ENCODE results near the gene C1orf52. TPM values are rescaled to one million over a fixed set of nuclear protein-coding genes. Genes with fewer than 3 reads are reported as not detected.

The C1orf52 gene
- total and polyA plus RNA-seq, 9 of the 15 experiments (the other 6 are each of a cell fraction or from before 2014, with no cell fraction given): 17.0 to 38.5 (median 33.0) TPM

DNA sequence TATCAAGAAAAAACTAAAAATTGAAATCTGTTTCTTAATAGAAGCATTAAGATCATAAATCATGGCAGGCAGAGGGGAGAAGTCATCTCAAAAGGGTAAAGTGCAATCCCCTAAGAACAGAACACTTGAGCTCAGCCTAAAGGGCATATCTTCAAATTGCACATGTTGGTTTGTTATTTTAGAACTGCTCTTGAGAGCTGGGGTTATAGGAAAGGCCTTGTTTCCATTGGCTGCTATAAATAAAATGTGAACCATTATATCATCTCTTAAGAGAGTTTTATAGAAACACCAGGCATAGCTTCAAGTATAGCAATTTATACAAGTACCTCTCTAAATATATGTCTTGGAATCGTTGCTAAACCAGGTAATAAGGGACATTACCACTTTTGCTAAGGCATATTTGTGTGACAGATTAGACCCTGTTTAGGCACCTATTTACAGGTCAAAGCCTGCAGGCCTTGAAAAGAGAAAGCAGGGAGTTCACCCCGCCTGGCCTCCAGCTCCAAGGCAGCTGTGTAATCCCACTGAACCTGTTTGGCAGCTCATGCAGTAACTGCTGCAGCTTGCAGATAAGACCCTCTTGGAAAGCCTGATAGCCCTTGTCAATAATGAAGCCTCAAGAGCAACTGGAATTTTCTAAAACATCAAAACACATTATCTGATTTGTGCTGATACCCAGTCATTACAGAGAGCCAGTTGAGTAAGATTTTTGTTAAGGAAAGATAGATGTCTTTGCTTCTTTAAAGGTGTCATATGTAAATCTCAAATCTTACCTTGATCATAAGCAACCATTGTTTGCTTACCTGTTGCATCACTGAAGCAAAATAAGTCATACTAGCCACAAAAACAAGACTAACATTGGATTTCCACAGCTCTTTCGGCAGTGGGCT is 34.5 kb downstream of the C1orf52 start (continued):
- TF ChIP-seq, protein P1, sequence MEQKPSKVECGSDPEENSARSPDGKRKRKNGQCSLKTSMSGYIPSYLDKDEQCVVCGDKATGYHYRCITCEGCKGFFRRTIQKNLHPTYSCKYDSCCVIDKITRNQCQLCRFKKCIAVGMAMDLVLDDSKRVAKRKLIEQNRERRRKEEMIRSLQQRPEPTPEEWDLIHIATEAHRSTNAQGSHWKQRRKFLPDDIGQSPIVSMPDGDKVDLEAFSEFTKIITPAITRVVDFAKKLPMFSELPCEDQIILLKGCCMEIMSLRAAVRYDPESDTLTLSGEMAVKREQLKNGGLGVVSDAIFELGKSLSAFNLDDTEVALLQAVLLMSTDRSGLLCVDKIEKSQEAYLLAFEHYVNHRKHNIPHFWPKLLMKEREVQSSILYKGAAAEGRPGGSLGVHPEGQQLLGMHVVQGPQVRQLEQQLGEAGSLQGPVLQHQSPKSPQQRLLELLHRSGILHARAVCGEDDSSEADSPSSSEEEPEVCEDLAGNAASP (IDR thresholded peaks at IDR 0.05): peak; percentile 87
- TF ChIP-seq IRF2 (CRISPR knock-in tag; IDR thresholded peaks at IDR 0.05) (no peak), DPF2 (IDR thresholded peaks at IDR 0.05) (peak; percentile 99), ZNF24 (IDR thresholded peaks at IDR 0.05) (peak; percentile 77; the same call in 1 of the 2 replicates), DMBX1 (CRISPR knock-in tag; IDR thresholded peaks at IDR 0.05; ENCODE audit: borderline replicate concordance) (peak; percentile 92), BRCA1 (IDR thresholded peaks at IDR 0.05) (no peak), BRCA1 (CRISPR knock-in tag; IDR thresholded peaks at IDR 0.05) (no peak), BCL6 (CRISPR knock-in tag; IDR thresholded peaks at IDR 0.05) (no peak), ZNF263 (CRISPR knock-in tag; IDR thresholded peaks at IDR 0.05; ENCODE audit: borderline replicate concordance) (no peak), RBM39 (optimal IDR thresholded peaks at IDR 0.05; ENCODE audit: low read depth, low read length) (no peak), HNRNPL (IDR thresholded peaks at IDR 0.05; ENCODE audit: low read depth, low read length) (no peak), SRSF7 (optimal IDR thresholded peaks at IDR 0.05; ENCODE audit: low read depth, low read length) (no peak), NR2C2 (CRISPR knock-in tag; IDR thresholded peaks at IDR 0.05) (no peak), NR2C2 (tag; IDR thresholded peaks at IDR 0.05) (peak; percentile 74; the same call in 1 of the 2 replicates)
- TF ChIP-seq, protein P2, sequence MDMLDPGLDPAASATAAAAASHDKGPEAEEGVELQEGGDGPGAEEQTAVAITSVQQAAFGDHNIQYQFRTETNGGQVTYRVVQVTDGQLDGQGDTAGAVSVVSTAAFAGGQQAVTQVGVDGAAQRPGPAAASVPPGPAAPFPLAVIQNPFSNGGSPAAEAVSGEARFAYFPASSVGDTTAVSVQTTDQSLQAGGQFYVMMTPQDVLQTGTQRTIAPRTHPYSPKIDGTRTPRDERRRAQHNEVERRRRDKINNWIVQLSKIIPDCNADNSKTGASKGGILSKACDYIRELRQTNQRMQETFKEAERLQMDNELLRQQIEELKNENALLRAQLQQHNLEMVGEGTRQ (CRISPR knock-in tag; IDR thresholded peaks at IDR 0.05): no peak
- TF ChIP-seq, protein P3, sequence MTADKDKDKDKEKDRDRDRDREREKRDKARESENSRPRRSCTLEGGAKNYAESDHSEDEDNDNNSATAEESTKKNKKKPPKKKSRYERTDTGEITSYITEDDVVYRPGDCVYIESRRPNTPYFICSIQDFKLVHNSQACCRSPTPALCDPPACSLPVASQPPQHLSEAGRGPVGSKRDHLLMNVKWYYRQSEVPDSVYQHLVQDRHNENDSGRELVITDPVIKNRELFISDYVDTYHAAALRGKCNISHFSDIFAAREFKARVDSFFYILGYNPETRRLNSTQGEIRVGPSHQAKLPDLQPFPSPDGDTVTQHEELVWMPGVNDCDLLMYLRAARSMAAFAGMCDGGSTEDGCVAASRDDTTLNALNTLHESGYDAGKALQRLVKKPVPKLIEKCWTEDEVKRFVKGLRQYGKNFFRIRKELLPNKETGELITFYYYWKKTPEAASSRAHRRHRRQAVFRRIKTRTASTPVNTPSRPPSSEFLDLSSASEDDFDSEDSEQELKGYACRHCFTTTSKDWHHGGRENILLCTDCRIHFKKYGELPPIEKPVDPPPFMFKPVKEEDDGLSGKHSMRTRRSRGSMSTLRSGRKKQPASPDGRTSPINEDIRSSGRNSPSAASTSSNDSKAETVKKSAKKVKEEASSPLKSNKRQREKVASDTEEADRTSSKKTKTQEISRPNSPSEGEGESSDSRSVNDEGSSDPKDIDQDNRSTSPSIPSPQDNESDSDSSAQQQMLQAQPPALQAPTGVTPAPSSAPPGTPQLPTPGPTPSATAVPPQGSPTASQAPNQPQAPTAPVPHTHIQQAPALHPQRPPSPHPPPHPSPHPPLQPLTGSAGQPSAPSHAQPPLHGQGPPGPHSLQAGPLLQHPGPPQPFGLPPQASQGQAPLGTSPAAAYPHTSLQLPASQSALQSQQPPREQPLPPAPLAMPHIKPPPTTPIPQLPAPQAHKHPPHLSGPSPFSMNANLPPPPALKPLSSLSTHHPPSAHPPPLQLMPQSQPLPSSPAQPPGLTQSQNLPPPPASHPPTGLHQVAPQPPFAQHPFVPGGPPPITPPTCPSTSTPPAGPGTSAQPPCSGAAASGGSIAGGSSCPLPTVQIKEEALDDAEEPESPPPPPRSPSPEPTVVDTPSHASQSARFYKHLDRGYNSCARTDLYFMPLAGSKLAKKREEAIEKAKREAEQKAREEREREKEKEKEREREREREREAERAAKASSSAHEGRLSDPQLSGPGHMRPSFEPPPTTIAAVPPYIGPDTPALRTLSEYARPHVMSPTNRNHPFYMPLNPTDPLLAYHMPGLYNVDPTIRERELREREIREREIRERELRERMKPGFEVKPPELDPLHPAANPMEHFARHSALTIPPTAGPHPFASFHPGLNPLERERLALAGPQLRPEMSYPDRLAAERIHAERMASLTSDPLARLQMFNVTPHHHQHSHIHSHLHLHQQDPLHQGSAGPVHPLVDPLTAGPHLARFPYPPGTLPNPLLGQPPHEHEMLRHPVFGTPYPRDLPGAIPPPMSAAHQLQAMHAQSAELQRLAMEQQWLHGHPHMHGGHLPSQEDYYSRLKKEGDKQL (CRISPR knock-in tag; IDR thresholded peaks at IDR 0.05; ENCODE audit: borderline replicate concordance): no peak
- TF ChIP-seq, protein P4, sequence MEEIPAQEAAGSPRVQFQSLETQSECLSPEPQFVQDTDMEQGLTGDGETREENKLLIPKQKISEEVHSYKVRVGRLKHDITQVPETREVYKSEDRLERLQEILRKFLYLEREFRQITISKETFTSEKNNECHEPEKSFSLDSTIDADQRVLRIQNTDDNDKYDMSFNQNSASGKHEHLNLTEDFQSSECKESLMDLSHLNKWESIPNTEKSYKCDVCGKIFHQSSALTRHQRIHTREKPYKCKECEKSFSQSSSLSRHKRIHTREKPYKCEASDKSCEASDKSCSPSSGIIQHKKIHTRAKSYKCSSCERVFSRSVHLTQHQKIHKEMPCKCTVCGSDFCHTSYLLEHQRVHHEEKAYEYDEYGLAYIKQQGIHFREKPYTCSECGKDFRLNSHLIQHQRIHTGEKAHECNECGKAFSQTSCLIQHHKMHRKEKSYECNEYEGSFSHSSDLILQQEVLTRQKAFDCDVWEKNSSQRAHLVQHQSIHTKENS (CRISPR knock-in tag; IDR thresholded peaks at IDR 0.05): no peak
- TF ChIP-seq, protein P5, sequence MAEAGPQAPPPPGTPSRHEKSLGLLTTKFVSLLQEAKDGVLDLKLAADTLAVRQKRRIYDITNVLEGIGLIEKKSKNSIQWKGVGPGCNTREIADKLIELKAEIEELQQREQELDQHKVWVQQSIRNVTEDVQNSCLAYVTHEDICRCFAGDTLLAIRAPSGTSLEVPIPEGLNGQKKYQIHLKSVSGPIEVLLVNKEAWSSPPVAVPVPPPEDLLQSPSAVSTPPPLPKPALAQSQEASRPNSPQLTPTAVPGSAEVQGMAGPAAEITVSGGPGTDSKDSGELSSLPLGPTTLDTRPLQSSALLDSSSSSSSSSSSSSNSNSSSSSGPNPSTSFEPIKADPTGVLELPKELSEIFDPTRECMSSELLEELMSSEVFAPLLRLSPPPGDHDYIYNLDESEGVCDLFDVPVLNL (CRISPR knock-in tag; IDR thresholded peaks at IDR 0.05; ENCODE audit: low read depth): no peak
